ENCODE data around the gene TBL1X. TPM values are rescaled to one million over a fixed set of nuclear protein-coding genes. Genes with fewer than 3 reads are reported as not detected.

TBL1X gene
- total RNA-seq, 2 donors from 2014 or later, result 16.3 to 18.9 TPM

DNA sequence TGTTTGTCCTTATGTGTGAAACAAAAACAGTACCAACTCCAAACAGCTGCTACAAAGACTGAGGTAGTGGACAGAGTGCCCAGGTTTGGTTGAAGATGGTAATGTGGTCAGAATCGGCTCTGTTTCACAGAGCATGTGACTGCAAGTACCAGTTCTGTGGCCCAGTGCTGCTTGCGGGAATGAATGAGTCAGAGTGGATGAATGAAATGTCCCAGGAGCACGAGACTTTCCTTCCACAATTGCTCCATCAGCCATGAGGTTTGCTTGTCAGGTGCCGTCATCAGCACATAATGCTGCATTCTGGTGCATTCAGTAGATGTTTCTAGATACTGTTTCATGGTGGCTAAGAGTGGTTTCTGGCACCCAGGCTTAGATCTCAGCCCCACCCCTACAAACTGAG is 216.6 kb downstream of the TBL1X start:
- no peaks in the 10 kb centered on the region for H3K27me3 ChIP-seq
- no peaks in the 10 kb centered on the region for H3K4me1 ChIP-seq
- intact Hi-C loops (cut with DNase I), result loop anchor here (10.0 kb wide), 1 partner anchor 217 kb away; the partner anchor contains the start of gene TBL1X
- no peak overlapping the region for H3K9ac ChIP-seq (ENCODE audit: low read depth in 2 of 2, low read length in 2 of 2)
- no peaks in the 10 kb centered on the region for H3K9me3 ChIP-seq
- H3K36me3 ChIP-seq, result no peaks in the 10 kb centered on the region
- H3K4me3 ChIP-seq, result no peak overlapping the region
- TF ChIP-seq CTCF (IDR thresholded peaks at IDR 0.05), result no peak
- no peak overlapping the region for H3K27ac ChIP-seq
- no peak for DNase-seq

DNA sequence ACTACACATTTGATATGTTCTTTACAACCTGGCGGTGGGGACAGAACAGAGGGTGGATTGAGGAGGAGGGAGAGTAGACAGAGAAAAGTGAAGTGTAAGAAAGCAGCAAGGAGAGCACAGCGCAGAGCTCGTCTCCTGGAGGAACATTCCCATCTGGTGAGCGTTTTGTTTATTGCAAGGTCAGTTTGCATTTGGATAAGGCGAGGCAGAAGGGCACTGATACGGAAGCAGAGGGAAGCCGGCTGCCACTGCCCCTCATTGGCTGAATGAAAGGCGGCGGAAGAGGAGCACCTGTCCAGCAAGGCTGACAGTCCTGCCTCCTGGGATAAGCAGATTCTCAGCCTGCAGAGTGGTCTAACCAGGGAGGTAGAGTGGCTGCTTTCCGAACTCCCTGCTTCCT is 217.6 kb downstream of the TBL1X start:
- H3K4me1 ChIP-seq, result no peaks in the 10 kb centered on the region
- no peak overlapping the region for H3K4me3 ChIP-seq
- no peak overlapping the region for H3K9ac ChIP-seq (ENCODE audit: low read depth in 2 of 2, low read length in 2 of 2)
- no peaks in the 10 kb centered on the region for H3K27me3 ChIP-seq
- no peaks in the 10 kb centered on the region for H3K9me3 ChIP-seq
- H3K27ac ChIP-seq, result no peak overlapping the region
- intact Hi-C loops (cut with DNase I), result loop anchor here (10.0 kb wide), 1 partner anchor 218 kb away; the partner anchor contains the start of gene TBL1X
- H3K36me3 ChIP-seq, result no peaks in the 10 kb centered on the region
- DNase-seq, result peak; percentile 47
- no peak for TF ChIP-seq CTCF (IDR thresholded peaks at IDR 0.05)

DNA sequence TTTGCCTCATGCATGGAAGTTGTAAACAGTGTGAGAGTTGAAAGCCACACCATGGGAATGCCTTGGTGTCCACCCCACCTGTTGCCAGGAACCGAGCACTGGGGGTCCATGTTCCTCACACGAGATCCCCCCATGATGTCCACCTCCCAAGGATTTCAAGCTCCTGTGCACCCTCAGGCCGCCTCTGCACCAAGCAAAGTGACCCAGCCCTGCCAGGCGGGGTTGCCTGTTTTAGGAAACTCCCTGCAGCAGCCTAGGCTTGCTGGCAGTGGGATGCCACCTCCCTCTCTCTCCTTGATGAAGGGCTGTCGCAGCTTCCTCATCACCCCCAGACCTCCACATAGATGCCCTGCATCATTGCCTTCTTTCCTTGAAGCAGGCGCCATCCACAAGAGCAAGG is 218.0 kb downstream of the TBL1X start:
- Histone ChIP-seq H3K9me3 (no peaks in the 10 kb centered on the region), H3K9ac (ENCODE audit: low read depth in 2 of 2, low read length in 2 of 2) (no peak overlapping the region), H3K4me1 (no peaks in the 10 kb centered on the region), H3K27ac (no peak overlapping the region), H3K36me3 (no peaks in the 10 kb centered on the region), H3K27me3 (no peaks in the 10 kb centered on the region), H3K4me3 (no peak overlapping the region)
- TF ChIP-seq CTCF (IDR thresholded peaks at IDR 0.05), result no peak
- no peak for DNase-seq
- intact Hi-C loops (cut with DNase I), result loop anchor here (10.0 kb wide), 1 partner anchor 218 kb away; the partner anchor contains the start of gene TBL1X

DNA sequence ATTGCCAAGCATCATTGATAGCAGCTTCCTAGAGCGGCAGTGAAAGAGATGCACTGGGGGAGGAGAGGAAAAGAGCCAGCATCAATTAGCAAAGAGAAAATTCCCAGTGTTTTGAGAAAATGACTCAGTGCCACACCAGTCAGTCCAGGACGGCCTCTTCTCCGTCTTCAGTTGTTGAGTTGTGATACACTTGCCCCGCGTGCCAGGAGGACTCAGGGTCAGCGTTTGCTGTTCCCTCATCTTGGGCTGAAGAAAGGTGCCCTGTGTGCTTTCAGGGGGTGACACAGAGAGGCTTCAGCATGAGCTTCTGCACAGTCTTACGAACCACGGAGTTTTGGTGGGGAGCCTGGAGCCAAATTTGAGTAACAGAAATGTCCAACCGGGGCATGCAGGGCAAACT is 218.5 kb downstream of the TBL1X start:
- DNase-seq, result no peak
- Histone ChIP-seq H3K27ac (no peak overlapping the region), H3K9me3 (no peaks in the 10 kb centered on the region), H3K27me3 (no peaks in the 10 kb centered on the region), H3K36me3 (no peaks in the 10 kb centered on the region), H3K4me1 (no peaks in the 10 kb centered on the region), H3K4me3 (no peak overlapping the region), H3K9ac (ENCODE audit: low read depth in 2 of 2, low read length in 2 of 2) (no peak overlapping the region)
- intact Hi-C loops (cut with DNase I), result loop anchor here (10.0 kb wide), 1 partner anchor 219 kb away; the partner anchor contains the start of gene TBL1X
- TF ChIP-seq CTCF (IDR thresholded peaks at IDR 0.05), result no peak

- H3K27me3 ChIP-seq, result no peaks in the 10 kb centered on the region
- DNase-seq, result no peak
- H3K27ac ChIP-seq, result no peak overlapping the region
- no peak overlapping the region for H3K4me3 ChIP-seq
- H3K4me1 ChIP-seq, result no peaks in the 10 kb centered on the region
- TF ChIP-seq CTCF (IDR thresholded peaks at IDR 0.05), result no peak
- H3K9ac ChIP-seq (ENCODE audit: low read depth in 2 of 2, low read length in 2 of 2), result no peak overlapping the region
- H3K9me3 ChIP-seq, result no peaks in the 10 kb centered on the region
- no peaks in the 10 kb centered on the region for H3K36me3 ChIP-seq
- intact Hi-C loops (cut with DNase I), result loop anchor here (10.0 kb wide), 1 partner anchor 223 kb away; the partner anchor contains the start of gene TBL1X
Measured at GRCh38 chrX:9687899-9688298, 223.0 kb downstream of the TBL1X start.

Measured in colonic mucosa (tissue), 4 donors.